Activated CD8-positive, alpha-beta memory T cell treated with anti-CD3 and anti-CD28 coated beads for 36 hours (primary cell): ENCODE results near the gene CALHM3. TPM values are rescaled to one million over a fixed set of nuclear protein-coding genes. Genes with fewer than 3 reads are reported as not detected.
"Not testable (repeated sequence)": the region's sequence is repeated elsewhere in the genome, so short reads cannot be mapped to it uniquely, and the experiment has no call there.

Experiments used
- CTCF ChIA-PET: fragments of 350-600 bp; sonication (Branson Sonifier 250); formaldehyde crosslinking; loops from one replicate; lab custom pipeline; 2021; ENCODE audit warnings: antibody characterized with exemption; lab: Charles Lee
- POLR2A ChIA-PET: fragments of 350-600 bp; sonication (Branson Sonifier 250); formaldehyde crosslinking; loops from one replicate; lab custom pipeline; 2021; ENCODE audit warnings: antibody characterized with exemption; lab: Charles Lee
- total RNA-seq, 2 experiments: library from RNA; stranded (reverse); gene quantifications; one replicate each; pipeline ENCODE4 v1.2.3, GENCODE V29; 2021

The CALHM3 gene, protein sequence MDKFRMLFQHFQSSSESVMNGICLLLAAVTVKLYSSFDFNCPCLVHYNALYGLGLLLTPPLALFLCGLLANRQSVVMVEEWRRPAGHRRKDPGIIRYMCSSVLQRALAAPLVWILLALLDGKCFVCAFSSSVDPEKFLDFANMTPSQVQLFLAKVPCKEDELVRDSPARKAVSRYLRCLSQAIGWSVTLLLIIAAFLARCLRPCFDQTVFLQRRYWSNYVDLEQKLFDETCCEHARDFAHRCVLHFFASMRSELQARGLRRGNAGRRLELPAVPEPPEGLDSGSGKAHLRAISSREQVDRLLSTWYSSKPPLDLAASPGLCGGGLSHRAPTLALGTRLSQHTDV
- total RNA-seq, result under 1 TPM in 1 of 2 experiments, not detected in 1; 0.10 TPM

DNA sequence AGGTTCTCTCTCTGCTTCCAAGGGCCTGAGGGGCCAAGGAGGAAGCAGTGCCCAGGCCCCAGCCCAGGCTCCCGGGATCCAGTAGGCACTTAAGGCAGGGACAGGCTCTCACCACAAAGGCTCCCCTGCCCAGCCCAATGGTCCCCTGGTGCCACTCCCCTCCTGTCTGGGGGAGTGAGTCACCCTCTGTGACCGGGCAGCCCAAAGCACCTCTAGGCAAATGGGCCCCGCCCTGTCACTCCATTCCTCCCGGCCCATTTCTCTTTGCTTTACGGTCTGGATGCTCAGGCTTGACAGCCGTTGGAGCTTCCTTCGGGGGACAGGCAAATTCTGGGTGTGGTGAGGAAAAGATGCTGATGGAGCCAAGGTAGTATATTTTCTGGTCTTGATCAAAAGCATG lies at the start of gene CALHM3:
TSS of gene CALHM3 (minus strand) at position 106 of the 400 bp plus-strand sequence. CDS start 208 bp downstream, outside the sequence.
- POLR2A ChIA-PET, result no interaction called here
- CTCF ChIA-PET, result interaction anchor here (0.6 to 1.4 kb wide), 2 partner anchors 10 to 92 kb away, joined by 3 read pairs; no protein-coding TSS in a partner anchor

DNA sequence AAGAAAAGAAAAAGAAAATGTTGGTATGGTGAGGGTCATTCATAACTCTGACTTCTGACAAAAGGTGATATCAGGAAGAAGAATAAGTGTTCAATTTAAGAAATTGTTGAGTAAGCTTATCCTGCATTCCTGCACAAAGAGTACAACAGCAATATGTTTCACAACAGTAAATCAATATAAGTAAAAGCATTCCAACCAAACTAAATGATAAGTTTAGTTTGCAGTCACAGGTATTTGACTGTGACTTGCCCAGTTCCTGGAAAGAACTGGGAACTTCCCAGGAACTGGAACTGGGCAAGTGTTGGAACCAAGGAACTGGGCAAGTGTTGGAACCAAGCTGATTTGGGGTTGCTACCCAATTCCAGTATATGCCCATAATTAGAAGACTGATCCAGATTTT lies 49.5 kb upstream of the CALHM3 start:
- CTCF ChIA-PET, result no interaction called here

DNA sequence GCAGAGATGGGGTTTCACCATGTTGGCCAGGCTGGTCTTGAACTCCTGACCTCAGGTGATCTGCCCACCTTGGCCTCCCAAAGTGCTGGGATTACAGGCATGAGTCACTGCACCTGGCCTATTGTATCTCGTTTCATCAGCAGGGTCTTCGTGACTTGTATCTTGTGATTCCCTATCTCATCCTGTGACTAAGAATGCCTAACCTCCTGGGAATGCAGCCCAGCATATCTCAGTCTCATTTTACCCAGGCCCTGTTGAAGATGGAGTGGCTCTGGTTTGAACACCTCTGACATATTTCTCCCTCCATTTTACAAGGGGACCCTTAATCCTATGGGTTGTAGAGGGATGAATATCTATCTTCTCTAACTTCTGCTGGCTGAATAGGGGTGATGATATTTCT lies 48.4 kb upstream of the CALHM3 start:
- POLR2A ChIA-PET, CTCF ChIA-PET: not testable (repeated sequence)

More for the DNA sequence above, 49.5 kb upstream of the CALHM3 start:
- POLR2A ChIA-PET, result no interaction called here

DNA sequence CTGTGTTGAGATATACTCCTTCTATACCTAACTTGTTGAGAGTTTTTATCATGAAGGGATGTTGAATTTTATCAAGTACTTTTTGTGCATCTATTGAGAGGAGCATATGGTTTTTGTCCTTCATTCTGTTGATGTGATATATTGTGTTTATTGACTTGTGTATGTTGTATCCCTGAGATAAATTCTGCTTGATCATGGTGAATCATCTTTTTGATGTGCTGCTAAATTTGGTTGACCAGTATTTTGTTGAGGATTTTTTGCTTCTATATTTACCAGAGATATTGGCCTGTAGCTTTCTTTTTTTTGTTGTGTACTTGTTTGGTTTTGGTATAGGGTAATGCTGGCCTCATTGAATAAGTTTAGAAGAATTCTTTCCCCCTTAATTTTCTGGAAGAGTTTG lies 46.9 kb upstream of the CALHM3 start:
- ChIA-PET POLR2A (no interaction called here), CTCF (no interaction called here)

DNA sequence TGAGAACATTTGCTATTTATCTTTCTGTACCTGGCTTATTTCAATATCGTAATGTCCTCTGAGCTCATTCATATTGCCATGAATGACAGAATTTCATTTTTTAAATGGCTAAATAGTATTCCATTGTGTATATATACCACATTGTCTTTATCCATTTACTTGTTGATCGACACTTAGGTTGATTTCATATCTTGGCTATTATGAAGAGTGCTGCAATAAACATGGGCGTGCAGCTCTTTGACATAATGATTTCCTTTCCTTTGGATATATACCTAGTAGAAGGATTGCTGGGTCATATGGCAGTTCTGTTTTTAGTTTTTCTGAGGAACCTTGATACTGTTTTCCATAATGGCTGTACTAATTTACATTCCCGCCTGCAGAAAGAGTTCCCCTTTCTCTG lies 44.6 kb upstream of the CALHM3 start:
- CTCF ChIA-PET, result interaction anchor here (1.2 to 1.4 kb wide), 2 partner anchors 18 to 41 kb away, joined by 3 read pairs; no protein-coding TSS in a partner anchor
- POLR2A ChIA-PET, result no interaction called here

DNA sequence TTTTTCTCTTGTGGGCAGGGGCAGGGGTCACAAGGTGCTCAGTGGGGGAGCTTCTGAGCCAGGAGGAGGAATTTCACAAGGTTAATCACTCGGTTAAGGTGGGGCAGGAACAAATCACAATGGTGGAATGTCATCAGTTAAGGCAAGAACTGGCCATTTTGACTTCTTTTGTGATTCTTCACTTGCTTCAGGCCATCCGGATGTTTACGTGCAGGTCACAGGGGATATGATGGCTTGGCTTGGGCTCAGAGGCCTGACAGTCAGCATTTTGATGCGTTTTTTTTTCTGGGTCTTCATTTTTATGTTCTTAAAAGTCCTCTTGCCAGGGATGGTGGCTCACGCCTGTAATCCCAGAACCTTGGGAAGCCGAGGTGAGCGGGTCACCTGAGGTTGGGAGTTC lies 43.0 kb upstream of the CALHM3 start:
- CTCF ChIA-PET, POLR2A ChIA-PET: not testable (repeated sequence)

DNA sequence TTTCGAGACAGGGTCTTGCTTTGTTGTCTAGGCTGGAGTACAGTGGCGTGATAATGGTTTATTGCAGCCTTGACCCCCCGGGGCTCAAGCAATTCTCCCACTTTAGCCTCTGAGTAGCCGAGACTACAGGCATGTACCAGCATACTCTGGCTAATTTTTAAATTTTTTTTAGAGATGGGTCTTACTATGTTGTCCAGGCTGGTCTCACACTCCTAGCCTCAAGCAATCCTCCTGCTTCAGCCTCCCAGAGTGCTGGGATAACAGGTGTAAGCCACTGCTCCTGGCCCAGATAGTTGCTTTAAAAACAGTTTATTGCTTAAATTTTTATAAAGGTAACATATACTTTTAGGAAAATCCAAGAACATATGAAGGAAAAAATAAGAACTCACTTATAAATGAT lies 40.8 kb upstream of the CALHM3 start:
- CTCF ChIA-PET, result no interaction called here
- POLR2A ChIA-PET, result no interaction called here

DNA sequence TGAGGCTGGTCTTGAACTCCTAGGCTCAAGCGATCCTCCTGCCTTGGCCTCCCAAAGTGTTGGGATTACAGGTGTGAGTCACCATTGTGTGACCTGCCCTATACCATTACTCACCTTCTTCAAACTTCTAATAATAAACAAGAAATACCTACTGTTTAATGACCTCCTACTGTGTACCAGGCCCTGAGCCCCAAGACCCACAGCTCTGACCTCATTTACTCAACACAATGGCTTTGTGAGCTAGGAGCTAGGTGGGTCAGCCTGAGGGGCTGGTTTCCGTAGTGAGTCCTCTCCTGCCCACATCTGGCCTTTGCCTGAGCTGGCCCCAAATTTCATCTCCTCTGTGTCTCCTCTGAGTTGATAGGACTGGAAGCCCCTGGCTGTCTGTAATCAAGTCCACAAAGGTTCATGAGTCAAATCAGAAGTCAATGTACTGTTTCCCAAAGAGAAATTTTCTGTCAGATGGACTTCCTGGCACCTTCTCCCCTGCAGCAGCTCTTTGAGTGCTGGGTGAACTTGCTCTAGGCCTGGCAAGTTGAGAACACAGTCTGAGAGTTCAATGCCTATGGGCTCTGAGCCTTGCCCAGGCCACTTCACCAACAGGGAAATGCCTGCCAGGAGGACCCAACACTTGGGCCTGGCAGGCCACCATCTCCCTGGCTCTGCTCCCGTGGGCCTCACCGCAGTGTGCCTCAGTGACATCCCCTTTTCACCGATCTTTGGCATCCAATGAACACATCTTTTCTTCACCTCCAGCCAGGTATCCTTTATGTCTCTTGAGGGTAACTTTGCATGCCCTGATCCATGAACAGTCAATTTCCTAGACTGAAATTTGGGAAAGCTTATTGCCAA lies 38.4 kb upstream of the CALHM3 start:
- POLR2A ChIA-PET, result no interaction called here
- CTCF ChIA-PET, result no interaction called here

DNA sequence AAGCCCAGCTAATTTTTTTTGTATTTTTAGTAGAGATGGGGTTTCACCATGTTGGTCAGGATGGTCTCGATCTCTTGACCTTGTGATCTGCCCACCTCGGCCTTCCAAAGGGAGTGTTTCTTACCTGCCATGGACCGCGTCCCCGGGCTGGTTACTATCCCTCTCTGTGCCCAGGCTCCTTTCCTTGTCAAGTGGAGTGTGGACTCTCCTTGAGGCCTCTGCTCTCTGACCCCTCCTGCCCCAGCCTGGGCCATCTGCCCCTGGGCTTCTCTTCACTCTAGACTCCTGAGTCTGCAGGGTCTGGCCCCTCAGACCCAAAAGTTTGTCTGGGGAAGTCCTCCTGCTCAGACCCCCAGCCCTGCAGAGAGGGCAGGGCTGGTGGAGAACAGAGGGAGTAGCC lies 35.2 kb upstream of the CALHM3 start:
- ChIA-PET POLR2A (no interaction called here), CTCF (no interaction called here)

DNA sequence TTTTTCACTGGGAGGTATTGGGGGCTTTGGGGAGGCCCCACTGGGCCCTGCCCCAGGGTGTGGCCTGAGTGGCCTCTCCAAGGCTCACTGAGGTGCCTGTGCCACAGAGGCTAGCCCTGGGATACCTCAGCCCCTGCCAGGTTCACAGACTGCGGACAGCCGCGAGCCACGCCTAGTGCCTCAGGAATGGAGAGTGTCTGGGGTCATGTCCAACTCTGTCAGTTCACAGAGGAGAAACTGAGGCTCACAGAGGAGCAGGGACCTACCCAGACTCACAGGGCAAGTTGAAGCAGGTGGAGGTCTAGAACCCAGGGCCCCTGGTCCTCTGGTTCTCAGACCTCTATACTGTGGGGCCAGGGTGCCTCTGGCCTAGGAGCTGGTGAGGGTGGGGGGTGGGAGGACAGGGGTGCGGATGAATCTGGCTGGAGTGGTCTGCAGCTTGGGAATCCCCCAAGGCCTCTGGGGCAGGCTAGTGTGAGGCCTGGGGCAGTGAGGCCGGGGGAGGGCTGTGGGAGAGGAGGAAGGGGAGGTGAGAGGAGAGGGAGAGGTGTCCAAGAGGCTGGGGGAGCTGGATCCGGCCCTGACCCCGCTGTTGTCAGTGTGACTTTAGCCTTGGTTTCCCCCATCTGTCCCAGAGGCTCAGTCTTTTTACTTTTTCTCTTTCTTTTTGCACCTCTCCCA lies 34.5 kb upstream of the CALHM3 start:
- POLR2A ChIA-PET, result no interaction called here
- CTCF ChIA-PET, result no interaction called here

DNA sequence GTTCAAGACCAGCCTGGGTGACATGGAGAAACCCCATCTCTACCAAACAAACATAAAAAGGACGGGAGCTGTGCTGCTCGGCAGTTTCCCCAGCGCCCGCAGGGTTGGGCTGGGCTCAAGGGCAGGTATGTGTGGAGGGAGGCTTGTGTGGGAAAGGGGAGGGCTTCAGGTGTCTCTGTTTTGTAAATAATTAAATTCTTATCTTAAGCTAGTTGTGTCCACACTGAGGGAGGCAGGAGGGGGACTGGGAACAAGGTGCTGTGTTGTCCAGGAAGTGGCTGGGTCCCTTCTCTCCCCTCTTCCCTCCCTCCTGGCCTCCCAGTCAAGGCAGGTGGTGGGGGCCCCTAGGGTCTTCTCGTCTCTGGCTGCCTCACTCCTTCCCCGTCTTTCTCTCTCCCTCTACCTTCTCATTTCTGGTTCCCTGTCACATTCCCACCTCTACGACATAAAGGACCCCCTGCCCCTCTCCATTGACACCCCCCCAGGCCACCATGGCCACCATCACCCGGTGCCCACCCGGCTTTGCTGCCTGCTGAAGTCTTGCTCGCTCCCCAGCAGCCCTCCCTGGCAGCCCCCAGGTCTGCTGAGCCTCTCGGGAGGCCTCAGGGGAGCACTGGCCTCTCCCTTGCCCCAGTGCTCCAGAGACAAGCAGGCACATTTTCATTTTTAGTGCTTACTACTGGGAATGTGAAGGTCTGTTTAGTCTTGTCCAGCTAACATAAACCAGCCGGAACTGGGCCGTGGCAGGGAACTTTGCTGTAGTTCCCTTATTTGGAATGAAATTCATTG lies 33.7 kb upstream of the CALHM3 start:
- ChIA-PET POLR2A (no interaction called here), CTCF (no interaction called here)

DNA sequence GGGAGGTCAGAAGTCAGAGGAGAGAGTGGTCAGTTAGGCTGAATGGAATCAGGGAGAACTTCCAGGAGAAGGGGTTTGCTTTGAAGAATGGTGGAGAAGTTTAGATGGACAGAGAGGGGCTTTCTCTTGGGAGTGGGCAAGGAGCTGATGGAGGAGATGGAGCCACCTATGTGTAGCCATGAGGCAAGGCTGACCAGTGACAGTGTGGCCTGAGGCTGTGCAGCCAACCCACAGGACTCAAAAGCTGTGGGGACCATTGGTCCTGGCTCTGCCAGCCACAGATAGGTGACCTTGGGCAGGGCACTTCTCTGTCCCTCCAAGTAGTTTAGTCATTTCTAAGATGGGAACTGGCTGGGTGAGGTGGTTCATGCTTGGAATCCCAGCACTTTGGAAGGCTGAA lies 33.1 kb upstream of the CALHM3 start:
- ChIA-PET CTCF (no interaction called here), POLR2A (no interaction called here)

DNA sequence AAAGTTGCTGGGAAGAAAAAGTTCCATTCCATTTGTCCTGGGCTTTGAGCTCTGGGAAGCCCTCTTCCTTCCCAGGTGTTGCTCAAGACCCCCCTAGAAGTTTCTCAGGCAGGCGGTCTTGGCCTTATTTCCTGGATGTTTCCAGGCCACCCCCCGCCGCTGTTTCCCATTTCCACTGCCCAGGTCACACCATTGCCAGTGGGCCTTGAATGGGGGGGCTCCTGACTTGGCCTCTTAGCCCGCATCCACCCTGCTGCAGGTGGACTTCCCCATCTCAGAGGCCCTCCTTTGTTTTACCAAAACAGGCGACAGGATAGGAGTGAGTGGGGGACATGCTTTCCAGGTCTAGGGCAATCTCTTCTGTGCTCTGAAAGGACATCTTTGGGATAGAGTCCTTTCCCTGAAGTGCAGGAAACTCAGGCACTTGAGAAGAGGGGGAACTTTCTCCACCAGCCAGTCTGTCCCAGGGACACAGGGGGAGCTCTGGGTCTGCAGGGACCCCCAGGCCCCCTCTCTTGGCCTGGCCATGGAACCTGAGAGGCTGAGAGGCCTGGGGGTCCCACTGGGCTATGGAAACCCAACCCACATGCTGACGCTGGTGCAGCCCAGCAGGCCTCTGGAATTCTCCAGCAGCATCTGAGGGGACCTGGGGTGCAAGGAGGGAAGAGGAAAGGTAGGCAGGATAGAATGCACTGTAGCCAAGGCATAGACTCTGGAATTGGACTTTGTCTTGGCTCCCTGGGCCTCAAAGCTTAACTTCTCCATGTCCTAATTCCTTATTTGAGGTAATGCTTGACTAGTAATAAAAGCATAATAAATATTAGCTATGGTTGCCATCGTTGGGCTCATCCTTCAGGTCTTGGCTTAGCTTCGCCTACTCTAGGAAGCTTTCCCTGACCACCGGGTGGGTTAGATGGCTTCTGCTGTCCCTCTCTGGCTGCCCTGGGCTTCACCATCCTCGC lies 32.0 kb upstream of the CALHM3 start:
- ChIA-PET POLR2A (no interaction called here), CTCF (no interaction called here)

DNA sequence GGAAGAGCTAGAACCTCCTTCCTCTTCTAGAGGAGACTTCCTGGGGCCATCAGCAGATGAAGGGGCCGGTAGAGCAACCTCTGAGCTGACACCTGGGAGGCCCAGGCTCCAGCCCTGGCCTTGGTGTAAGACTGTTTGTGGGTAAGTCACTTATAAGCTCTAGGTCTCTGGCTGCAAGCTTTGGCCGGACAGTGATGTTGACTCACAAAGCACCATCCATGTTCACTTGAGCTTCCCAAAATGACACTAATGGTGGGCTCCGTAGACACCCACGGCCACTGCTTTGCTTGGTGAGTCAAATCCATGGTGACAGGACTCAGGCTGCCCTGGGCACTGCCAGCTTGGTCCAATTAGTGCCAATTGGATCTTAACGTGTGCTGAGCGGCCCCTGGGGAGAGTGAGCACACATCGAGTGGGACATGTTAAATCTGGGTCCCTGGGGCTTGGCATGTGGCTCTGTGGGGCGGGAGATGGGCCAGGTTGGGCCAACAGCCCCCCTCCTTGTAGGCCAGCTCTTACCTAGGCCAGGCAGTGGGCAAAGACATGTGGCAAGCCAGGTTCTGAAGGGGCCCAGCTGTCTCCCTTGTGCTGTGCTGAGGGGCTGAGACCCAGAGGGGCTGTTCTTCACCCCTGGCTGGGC lies 31.1 kb upstream of the CALHM3 start:
- ChIA-PET CTCF (no interaction called here), POLR2A (no interaction called here)

DNA sequence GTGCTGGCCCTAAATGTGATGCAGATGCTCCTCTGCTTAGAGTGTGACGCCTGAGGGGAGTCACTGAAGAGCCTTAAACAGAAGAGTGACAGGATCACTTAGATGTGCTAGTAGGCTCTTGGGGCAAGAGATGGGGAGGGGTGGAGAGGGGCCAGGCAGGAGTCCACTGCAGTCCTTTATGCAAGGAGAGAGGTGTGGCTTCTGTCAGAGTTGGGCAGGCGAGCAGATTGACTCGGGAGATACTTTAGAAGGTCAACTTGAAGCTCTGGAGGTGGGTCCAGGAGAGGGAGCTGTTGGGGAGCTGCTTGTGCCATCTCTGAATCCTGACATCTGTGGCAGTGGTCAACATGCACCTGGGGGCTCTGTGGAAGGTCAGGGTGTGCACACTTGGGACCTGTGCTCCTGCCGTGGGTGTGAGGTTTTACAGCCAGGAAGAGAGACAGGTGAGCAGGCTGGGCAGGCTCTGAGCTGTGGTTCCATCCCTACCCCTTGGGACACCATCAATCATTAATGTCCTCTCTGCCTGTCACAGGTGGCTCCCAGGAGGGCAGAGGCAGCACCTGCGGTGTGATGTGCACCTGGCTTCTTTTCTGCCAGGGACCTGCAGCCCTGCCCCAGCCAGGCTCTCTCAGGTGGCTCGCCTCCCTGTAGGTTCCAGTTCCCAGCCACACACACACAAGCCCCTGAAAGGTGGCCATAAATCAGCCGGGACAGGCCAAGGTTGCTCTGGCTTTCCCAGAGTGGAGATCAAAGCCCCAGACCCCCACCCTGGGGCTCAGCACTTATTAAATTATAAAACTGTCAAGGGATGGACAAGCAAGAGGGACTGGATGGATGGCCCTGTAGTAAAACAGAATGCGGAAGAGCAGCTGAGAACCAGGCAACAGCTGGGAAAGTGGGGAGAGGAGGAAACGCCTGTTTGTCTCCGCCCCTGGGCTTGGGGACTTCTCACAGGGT lies 28.5 kb upstream of the CALHM3 start:
- ChIA-PET CTCF (interaction anchor here (1.0 kb wide), 1 partner anchor 57 kb away, joined by 3 read pairs; no protein-coding TSS in a partner anchor), POLR2A (interaction anchor here (0.7 kb wide), 1 partner anchor 15 kb away, joined by 3 read pairs; no protein-coding TSS in a partner anchor)

DNA sequence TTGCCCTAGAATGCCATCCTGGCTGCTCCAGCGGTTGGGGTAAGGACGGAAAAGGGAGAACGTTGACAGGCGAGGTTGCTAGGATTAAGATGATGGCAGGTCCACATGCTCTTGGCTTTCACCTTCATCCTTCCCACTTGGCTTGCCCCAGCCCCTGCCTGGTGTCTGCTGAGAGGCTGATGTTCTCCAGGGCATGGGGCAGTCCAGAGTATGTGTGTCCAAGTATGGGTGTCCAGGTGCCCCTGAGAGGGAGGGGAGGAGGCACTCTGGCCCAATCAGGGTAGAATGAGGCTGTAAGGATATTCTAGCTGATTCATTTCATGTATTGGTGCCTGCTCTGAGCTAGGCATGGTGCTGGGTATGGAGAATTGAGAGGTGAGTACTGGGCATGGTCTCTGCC lies 27.0 kb upstream of the CALHM3 start:
- CTCF ChIA-PET, result no interaction called here
- POLR2A ChIA-PET, result interaction anchor here (0.9 kb wide), 1 partner anchor 16 kb away, joined by 3 read pairs; no protein-coding TSS in a partner anchor
